GM10266 (cell line): Measurements from ENCODE around the gene PSEN2.
A peak's percentile ranks its signal among the peaks of the same experiment; 100 is the strongest.
"Not testable (repeated sequence)": the region's sequence is repeated elsewhere in the genome, so short reads cannot be mapped to it uniquely, and the experiment has no call there.

Experiments
- DNase-seq: peaks from one replicate; pipeline ENCODE4 v3.0.0; 2012; ENCODE audit errors: extremely low spot score
- TF ChIP-seq, protein P1 (sequence below): IDR thresholded peaks from 2 replicates; pipeline ENCODE4 v1.5.1; 2012; ENCODE audit warnings: mild to moderate bottlenecking, low read depth; ENCODE audit not compliant: control insufficient read depth, insufficient read depth; ENCODE audit errors: missing control alignments

The PSEN2 gene

DNA sequence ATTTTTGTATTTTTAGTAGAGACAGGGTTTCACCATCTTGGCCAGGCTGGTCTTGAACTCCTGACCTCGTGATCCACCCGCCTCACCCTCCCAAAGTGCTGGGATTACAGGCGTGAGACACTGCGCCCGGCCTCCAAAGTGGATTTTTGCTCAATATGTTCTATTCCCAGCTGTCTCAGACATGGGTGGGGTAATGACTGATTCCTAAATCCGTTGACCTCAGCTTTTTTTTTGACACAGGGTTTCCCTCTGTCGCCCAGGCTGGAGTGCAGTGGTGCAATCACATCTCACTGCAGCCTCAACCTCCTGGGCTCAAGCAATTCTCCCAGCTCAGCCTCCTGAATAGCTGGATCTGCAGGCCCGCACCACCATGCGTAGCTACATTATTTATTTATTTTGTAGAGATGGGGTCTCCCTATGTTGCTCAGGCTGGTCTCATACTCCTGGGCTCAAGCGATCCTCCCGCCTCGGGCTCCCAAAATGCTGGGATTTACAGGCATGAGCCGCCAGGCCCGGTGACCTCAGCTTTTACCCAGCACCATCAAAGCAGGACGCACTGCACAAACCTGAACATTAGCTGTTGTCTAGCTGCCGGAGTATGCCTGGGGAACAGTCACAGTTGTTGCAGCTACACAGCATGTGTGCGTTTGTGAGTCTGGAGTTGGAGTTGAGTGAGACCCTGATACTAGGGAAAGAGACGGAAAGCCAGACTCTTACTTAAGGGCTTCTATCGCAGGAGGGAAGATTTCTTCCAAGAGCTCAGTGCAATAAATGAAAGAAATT, 43.7 kb upstream of the PSEN2 start:
- TF ChIP-seq, protein P1, sequence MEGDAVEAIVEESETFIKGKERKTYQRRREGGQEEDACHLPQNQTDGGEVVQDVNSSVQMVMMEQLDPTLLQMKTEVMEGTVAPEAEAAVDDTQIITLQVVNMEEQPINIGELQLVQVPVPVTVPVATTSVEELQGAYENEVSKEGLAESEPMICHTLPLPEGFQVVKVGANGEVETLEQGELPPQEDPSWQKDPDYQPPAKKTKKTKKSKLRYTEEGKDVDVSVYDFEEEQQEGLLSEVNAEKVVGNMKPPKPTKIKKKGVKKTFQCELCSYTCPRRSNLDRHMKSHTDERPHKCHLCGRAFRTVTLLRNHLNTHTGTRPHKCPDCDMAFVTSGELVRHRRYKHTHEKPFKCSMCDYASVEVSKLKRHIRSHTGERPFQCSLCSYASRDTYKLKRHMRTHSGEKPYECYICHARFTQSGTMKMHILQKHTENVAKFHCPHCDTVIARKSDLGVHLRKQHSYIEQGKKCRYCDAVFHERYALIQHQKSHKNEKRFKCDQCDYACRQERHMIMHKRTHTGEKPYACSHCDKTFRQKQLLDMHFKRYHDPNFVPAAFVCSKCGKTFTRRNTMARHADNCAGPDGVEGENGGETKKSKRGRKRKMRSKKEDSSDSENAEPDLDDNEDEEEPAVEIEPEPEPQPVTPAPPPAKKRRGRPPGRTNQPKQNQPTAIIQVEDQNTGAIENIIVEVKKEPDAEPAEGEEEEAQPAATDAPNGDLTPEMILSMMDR: no peak
- no peak for DNase-seq

DNA sequence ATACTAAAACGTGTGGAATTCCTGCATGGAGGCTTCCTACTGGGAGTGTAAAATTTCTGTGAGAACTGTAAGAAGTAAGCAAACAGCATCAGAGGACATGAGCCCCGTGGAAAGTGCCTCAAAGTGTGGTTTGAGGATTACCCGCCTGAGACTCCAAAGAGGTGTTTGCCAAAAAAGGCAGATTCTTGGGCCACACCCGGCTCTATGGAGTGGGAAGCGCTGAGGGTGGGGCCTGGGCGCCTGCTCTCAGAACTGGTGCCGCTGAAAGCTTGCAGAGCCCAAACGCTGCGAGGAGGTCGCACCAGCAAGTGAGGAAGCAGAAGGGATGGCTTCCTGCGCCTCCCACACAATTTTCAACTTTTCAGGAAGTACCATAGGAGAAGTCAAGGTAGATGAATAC, 43.0 kb upstream of the PSEN2 start:
- TF ChIP-seq, protein P1: no peak
- DNase-seq: no peak

DNA sequence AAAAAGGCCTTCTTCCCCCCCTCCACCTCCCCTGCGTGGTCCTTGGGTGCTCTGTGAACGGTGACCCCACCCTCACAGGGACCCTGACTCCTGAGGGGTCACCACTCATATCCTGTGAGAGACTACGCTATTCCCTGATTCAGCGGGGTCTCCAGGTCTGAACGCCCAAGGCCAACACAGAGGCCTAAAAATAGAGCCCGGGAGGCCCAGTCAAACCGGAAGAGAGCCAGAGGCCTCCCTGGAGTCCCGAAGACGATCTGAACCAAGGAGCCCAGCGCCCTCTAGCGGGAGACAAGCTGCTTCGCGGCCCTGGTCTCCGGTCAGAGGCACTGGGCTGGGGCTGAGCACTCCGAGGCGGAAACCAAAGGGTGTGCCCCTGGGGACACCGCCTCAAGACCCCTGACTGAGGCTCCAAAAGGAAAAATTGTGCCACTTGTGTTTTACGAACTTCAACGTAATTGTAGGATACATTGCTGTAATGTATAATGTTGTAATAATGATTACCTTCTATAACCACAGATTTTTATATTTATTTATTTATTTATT, 42.4 kb upstream of the PSEN2 start:
- TF ChIP-seq, protein P1: peak; percentile 95
- DNase-seq: peak; percentile 88

DNA sequence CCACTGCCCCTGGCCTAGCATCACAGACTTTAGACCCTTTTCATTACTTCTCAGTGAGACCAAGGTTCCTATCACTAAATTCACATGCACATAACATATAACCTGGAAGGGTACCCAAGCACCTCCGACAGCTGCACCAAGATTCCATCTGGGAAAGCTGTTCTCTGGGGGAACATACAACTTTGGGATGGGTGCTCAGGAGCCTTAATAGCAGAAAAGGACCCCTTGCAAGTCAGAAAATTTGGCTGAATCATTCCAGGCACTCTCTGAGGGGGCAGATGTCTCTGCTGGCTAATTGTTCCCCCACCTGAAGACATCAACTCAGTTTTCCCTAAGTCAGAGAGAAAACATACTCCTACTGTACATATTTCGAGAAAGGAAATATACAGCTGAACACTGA, 41.3 kb upstream of the PSEN2 start:
- no peak for DNase-seq
- TF ChIP-seq, protein P1: no peak

DNA sequence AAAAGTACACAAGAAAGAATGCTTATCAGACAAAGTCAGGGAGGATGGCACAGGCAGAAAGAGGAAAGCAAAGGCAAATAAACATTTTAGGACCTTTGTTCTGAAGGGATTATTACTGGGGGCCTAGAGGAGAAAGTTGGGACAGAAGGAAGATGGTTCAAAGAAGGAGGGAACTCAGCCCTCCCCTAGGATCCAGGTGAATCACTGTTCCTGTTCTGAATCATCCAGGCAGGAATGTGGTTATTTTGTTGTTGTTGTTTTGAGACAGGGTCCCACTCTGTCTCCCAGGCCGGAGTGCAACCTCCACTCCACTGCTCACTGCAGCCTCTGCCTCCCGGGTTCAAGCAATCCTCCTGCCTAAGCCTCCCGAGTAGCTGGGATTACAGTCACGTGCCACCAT, 38.5 kb upstream of the PSEN2 start:
- DNase-seq: no peak
- TF ChIP-seq, protein P1: no peak

DNA sequence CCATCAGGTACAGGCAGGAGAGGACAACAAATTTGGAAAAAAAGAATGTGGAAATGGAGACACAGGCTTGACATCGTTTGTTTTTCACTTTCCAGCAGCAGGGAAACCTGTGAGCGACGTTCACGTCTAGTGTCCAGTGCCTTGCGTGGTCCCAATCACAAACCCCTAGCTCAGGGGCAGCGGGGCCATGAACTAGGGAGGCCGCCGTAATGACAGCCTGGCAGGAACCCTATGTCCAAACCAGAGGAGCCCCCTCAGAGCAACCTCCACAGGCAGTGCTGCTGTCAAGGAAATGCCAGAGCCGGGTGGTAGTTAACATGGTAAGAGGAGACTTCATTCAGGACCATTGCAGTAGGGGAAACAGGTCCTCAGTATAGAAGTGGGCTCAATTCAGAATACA, 37.8 kb upstream of the PSEN2 start:
- DNase-seq: no peak
- TF ChIP-seq, protein P1: no peak

DNA sequence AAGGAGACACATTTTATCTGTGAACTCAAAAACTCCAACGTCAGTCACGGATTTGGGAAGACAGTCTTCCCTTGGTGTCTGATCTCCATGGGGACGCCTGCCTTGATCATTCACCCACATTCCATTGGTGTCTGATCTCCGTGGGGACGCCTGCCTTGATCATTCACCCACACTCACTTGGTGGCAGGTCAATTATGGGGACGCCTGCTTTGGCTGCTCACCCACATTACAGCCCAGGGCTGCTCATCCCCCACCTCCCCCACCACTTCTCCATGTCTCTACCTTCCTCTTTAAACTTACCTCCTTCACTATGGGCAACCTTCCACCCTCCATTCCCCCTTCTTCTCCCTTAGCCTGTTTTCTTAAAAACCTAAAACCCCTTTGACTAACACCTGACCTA, 36.2 kb upstream of the PSEN2 start:
- not testable (repeated sequence) for DNase-seq

DNA sequence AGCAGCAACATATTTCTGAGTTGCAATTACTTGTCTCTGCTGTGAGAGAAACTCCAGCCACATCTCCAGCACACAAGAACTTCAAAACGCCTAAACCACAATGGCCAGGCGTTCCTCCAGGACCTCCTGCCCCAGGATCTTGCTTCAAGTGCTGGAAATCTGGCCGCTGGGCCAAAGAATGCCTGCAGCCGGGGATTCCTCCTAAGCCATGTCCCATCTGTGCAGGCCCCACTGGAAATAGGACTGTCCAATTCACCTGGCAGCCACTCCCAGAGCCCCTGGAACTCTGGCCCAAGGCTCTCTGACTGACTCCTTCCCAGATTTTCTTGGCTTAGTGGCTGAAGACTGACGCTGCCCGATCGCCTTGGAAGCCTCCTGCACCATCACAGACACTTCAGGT, 35.0 kb upstream of the PSEN2 start:
- DNase-seq: not testable (repeated sequence)

DNA sequence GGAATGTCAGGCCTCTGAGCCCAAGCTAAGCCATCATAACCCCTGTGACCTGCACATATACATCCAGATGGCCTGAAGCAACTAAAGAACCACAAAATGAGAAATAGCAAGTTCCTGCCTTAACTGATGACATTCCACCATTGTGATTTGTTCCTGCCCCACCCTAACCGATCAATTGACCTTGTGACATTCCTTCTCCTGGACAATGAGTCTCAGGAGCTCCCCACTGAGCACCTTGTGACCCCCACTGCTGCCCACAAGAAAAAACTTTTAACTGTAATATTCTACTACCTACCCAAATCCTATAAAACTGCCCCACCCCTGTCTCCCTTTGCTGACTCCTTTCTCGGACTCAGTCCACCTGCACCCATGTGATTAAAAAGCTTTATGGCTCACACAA, 32.5 kb upstream of the PSEN2 start:
- DNase-seq: not testable (repeated sequence)
